DOHH2 (cell line): ENCODE results near the gene INSR.
"Not testable (repeated sequence)": the region's sequence is repeated elsewhere in the genome, so short reads cannot be mapped to it uniquely, and the experiment has no call there.

Source experiments
- EZH2phosphoT487 ChIP-seq: fragments of 200-600 bp; sonication (generic); IDR thresholded peaks from 2 replicates; pipeline ENCODE4 v1.6.1; 2017; ENCODE audit warnings: borderline replicate concordance, mild to moderate bottlenecking, antibody characterized with exemption, low read length, moderate library complexity, mixed read lengths
- TF ChIP-seq, protein P1 (sequence below): fragments of 200-600 bp; sonication (generic); IDR thresholded peaks from one replicate; pipeline ENCODE4 v1.5.1; 2014; ENCODE audit warnings: antibody characterized with exemption, mild to moderate bottlenecking, low read depth, low read length; ENCODE audit not compliant: poor library complexity, severe bottlenecking

DNA sequence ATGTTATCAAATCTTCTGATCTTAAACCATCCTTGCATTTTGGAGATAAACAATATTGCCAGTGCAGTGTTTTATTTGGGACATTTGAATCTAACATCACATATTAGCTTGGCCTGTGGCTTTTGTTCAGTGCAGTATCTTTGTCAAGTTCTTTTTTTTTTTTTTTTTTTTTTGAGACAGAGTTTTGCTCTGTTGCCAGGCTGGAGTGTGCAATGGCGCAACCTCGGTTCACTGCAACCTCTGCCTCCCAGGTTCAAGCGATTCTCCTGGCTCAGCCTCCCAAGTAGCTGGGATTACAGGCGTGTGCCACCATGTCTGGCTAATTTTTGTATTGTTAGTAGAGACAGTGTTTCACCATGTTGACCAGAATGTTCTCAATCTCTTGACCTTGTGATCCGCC lies 148.1 kb downstream of the INSR start:
- TF ChIP-seq, protein P1, sequence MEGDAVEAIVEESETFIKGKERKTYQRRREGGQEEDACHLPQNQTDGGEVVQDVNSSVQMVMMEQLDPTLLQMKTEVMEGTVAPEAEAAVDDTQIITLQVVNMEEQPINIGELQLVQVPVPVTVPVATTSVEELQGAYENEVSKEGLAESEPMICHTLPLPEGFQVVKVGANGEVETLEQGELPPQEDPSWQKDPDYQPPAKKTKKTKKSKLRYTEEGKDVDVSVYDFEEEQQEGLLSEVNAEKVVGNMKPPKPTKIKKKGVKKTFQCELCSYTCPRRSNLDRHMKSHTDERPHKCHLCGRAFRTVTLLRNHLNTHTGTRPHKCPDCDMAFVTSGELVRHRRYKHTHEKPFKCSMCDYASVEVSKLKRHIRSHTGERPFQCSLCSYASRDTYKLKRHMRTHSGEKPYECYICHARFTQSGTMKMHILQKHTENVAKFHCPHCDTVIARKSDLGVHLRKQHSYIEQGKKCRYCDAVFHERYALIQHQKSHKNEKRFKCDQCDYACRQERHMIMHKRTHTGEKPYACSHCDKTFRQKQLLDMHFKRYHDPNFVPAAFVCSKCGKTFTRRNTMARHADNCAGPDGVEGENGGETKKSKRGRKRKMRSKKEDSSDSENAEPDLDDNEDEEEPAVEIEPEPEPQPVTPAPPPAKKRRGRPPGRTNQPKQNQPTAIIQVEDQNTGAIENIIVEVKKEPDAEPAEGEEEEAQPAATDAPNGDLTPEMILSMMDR: not testable (repeated sequence)
- TF ChIP-seq EZH2phosphoT487: not testable (repeated sequence)
